Mononuclear cell (primary cell): ENCODE data around the gene WASF2. TPM values are rescaled to one million over a fixed set of nuclear protein-coding genes. Genes with fewer than 3 reads are reported as not detected.
"Not testable (repeated sequence)": the region's sequence is repeated elsewhere in the genome, so short reads cannot be mapped to it uniquely, and the experiment has no call there.

Source experiments
- H3K27me3 ChIP-seq: 2 replicates; pipeline ENCODE4 v1.6.0; 2011; ENCODE audit warnings: low read length, control low read depth; ENCODE audit not compliant: insufficient read depth
- H3K4me1 ChIP-seq: 2 replicates; pipeline ENCODE4 v1.5.1; 2011; ENCODE audit warnings: mild to moderate bottlenecking, low read length, control low read depth; ENCODE audit not compliant: insufficient read depth
- H3K4me3 ChIP-seq: 2 replicates; pipeline ENCODE4 v1.5.1; 2011; ENCODE audit warnings: mild to moderate bottlenecking, low read length, moderate library complexity
- H3K9me3 ChIP-seq: 2 replicates; pipeline ENCODE4 v1.5.1; 2011; ENCODE audit warnings: low read depth, mild to moderate bottlenecking, control low read depth, low read length
- total RNA-seq: library from RNA; depleted of rRNA; stranded (reverse); fragments of >200 nt; gene quantifications from one replicate; pipeline ENCODE4 v1.2.3, GENCODE V29; 2012

Gene WASF2
- total RNA-seq, 1 donor = 29.4 TPM

DNA sequence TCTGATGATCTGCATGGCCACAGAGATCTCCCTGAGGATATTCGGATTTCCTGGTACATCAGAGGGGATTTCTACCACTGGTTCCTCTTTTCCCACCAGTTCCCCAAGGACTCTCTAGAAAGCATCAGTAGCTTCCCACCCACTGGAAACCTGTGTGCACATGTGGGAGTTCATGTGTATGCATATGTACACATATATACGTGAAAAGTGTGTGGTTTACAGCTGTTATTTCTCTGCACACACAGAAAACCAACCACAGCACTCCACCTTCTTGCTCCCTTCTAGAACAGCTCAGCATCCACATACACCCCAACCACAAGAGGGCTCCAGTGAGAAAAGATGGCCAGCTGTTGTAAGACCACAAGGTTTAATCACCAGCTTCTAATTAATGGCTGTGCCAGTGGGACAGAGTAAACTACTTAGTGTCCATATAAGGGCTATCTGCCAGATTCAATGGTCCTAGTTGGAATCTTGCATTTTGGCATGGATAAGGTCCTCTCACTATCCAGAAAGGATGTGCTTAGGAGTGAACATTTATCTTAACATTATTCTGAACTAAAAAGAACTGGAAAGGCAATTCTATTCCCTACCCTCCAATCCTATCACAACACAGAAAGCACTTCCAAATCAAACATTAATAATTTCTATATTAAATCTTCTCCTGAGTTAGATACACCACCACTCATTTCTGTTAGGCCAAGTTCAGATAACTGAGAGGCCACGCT, 73.4 kb downstream of the WASF2 start:
- H3K27me3 ChIP-seq = no peaks in the 10 kb centered on the region
- peaks cover 26% of the 10 kb centered on the region for H3K4me1 ChIP-seq
- H3K4me3 ChIP-seq = no peak overlapping the region
- no peaks in the 10 kb centered on the region for H3K9me3 ChIP-seq

DNA sequence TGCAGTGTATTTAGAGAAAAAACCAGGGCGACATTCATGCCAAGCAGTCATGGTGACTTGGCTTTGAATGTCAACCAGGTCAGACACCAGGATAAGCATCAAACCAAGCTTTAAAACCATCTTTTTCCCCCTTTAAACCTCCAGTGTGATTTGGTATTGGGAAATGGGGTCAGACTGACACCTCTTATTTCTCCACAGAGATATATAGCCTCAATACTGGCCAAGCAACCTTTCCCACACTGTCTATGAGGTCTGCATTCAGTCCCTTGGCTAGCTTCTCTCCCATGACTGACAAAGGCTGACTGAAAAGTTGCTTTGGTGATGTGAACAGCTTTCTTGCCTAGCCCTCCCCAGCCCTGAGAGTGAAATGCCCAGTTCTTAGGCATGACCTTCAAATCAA, 75.9 kb downstream of the WASF2 start:
- peaks cover 19% of the 10 kb centered on the region for H3K4me1 ChIP-seq
- H3K27me3 ChIP-seq = no peaks in the 10 kb centered on the region
- no peak overlapping the region for H3K4me3 ChIP-seq
- H3K9me3 ChIP-seq = no peaks in the 10 kb centered on the region

DNA sequence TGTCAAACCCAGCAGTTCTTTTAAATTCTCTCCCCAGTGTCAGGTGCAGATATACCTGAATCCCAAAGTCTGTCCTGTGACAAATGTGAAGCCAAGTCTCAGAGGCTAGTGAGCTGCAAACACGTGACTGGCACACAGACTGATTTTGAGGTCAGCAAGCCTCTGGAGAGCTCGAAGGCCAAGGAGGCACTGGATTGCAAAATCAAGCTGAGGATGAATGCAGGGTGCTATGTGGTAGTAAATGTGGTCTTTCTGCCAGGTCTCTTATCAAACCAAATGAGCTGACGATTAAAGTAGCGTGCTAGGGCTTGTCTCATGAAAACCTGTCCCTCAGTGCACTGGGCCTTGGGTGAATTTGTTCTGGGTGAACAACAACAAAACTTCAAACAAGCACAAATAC, 77.0 kb downstream of the WASF2 start:
- H3K27me3 ChIP-seq = no peaks in the 10 kb centered on the region
- no peaks in the 10 kb centered on the region for H3K9me3 ChIP-seq
- no peak overlapping the region for H3K4me3 ChIP-seq
- H3K4me1 ChIP-seq = peaks cover 19% of the 10 kb centered on the region

DNA sequence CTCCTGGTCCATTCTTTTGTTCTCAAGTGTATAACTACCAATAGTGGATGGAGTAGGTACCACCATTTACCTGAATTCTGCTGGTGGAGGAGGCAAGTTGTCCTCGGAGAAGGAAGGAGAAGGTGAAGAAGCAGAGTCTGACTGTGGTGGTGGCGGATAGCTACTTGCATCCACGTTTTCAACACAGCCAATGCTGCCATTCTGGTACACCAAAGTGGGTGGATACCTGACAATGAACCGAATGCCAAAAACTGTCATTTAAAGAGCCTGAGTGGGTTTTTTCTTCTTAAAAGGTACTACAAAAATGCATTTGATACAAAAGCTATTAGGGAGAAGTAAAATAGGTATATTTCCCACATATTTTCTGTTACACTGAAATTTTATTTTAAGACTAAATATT, 77.5 kb downstream of the WASF2 start:
- Histone ChIP-seq H3K27me3 (no peaks in the 10 kb centered on the region), H3K4me3 (no peak overlapping the region), H3K4me1 (peaks cover 16% of the 10 kb centered on the region), H3K9me3 (no peaks in the 10 kb centered on the region)

DNA sequence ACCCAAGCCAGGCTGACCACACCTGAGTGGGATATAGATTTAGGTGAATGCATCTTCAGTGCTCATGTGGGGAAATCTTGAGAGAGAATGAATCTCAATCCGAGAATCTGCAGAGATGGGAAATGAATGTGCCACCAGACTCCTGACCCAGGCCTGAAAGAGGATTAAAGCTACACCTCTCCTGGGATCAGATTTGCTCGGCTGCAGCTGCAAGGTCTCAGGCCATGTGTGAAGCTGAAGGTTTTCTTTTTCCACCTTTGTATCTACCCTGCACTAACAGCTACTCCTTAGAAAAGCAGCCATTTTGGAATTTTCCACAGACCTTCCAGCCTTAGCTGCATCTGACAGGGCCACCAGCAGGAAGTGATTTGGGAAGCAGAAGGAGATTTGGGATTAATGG, 79.3 kb downstream of the WASF2 start:
- no peaks in the 10 kb centered on the region for H3K27me3 ChIP-seq
- H3K9me3 ChIP-seq = no peaks in the 10 kb centered on the region
- no peak overlapping the region for H3K4me3 ChIP-seq
- H3K4me1 ChIP-seq = peaks cover 4% of the 10 kb centered on the region

DNA sequence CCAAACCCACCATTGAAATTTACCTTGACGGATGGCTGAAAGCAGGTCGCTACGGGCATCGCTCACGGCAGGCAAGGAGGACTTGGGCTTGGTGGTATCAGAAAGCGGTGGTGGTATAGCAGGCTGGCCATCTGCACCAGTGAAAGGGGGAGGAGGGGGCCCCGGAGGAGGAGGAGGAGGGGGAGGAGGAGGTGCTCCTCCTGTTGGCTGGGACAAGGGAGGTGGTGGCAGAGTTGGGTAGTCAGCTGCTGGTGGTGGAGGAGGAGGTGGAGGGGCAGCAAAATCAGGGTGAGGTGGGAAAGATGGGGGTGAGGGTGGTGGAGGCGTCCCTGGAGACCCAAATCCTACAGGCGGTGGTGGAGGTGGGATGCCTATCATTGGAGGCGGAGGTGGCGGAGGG, 80.3 kb downstream of the WASF2 start:
- Histone ChIP-seq H3K4me1 (peaks cover 4% of the 10 kb centered on the region), H3K4me3 (no peak overlapping the region), H3K9me3 (no peaks in the 10 kb centered on the region), H3K27me3 (no peaks in the 10 kb centered on the region)

DNA sequence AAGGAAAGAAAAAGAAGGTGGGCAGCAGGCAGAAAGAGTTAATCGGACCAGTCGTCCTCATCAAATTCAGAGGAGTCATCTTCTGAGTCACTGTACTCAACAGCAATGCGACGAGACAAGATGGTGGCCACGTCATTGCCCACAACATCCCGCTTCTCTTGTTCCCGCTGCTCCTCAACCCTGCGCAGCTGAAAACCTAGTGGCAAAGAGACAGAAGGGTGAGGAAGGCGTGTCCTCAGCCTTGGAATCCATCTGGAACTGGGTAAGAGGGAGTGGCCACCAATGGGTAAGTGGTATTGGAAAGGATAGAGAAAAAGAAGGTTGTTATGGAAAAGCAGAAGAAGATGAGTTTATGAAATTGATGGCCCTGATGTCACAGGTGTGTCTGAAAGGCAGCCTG, 81.8 kb downstream of the WASF2 start:
- H3K4me3 ChIP-seq = no peak overlapping the region
- no peaks in the 10 kb centered on the region for H3K27me3 ChIP-seq
- H3K4me1 ChIP-seq = peaks cover 17% of the 10 kb centered on the region
- H3K9me3 ChIP-seq = no peaks in the 10 kb centered on the region

DNA sequence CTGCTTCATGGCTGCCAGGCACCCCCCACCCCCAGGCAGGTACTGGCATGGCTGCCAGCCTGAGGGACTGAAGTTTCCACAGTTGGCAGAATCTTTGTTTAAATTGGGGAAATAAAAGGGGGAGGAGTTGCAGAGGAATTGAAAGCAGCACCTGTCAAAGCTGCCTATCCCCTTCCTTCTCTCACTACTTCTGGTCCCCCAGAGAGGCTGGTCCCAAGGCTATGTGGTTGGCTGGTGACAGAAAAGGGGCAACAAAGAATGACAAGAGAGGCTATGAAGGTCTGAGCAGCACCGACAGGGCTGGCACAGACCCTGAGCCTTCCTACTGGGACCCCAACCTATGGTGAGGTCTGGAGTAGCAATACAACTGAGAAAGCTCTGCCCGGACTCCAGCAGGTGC, 83.2 kb downstream of the WASF2 start:
- H3K4me3 ChIP-seq, H3K9me3 ChIP-seq: not testable (repeated sequence)
- peaks cover 30% of the 10 kb centered on the region for H3K4me1 ChIP-seq

DNA sequence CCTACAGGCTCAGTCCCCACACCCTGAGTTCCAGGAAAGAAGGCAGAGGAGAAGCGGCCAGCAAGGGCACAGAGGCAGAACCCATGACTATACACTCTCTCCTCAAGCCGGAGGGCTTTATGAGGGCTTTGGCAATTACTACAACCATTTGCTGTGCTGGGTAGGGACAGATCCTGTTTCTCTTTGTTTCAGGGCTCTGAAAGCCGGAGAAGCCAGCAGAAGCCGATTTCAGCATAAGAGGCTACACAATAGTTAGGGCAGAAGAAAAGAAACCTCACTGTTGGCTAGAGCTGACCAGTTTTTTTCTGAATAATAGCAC, 83.6 kb downstream of the WASF2 start:
- H3K4me3 ChIP-seq = no peak overlapping the region
- H3K4me1 ChIP-seq = peaks cover 33% of the 10 kb centered on the region
- no peaks in the 10 kb centered on the region for H3K27me3 ChIP-seq
- no peaks in the 10 kb centered on the region for H3K9me3 ChIP-seq

More for the DNA sequence above, 83.2 kb downstream of the WASF2 start:
- H3K27me3 ChIP-seq = not testable (repeated sequence)

DNA sequence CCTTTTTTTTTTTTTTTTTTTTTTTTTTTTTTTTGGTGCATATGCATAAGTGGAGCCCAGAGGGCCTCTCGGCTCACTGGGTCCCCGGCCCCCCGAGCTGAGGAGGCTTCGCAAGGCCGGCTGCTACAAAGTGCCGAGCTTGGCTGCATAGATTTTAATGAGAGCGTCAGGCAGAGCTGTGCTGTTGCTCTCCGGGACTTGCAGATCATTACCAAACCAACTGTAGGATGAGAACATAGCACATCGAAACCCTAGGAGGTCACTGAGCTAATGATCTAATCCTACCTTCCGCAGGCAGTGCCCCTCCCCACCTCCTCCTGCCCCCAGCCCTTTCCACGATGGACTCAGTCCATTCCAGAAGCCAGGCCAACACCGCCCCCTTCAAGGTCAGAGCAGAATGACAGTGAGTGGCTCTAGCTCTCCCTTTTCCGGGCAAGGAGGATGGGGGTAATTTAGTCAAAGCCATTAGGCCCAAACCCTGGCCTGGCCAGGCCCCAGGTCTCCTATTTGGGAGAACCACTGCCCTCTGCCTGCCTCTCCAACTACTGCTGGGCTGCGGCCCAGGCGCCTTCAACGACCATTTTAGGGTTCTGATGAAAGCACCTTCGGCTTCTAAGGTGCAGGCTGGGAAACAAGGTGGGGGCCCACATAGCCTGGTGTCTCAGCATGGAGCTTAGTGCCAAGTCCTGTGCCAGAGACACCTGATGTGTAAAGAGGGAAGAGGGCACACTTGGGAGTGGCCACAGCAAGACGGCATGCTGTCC, 84.2 kb downstream of the WASF2 start:
- H3K4me1 ChIP-seq = peaks cover 33% of the 10 kb centered on the region
- H3K4me3 ChIP-seq, H3K9me3 ChIP-seq, H3K27me3 ChIP-seq: not testable (repeated sequence)

DNA sequence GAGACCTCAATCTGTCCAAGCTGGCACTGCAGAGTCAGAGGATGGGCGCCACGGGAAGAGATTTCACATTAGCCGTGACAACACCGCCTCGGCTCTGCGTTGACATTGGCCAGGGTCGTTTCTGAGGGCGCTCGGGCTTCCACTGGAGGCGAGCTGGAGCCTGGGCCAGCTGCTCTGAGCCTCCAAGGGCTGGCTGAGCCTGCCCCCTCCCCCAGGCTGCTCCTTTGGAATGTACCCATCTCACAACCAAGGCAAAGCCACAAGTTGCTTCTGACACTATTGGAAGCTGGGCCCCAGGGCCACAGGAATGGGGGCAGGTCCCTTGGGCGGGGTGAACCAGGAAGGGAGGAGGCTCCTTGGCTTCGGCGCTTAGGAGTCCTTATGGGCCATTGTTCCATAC, 84.9 kb downstream of the WASF2 start:
- peaks cover 33% of the 10 kb centered on the region for H3K4me1 ChIP-seq
- H3K4me3 ChIP-seq = no peak overlapping the region
- no peaks in the 10 kb centered on the region for H3K9me3 ChIP-seq
- no peaks in the 10 kb centered on the region for H3K27me3 ChIP-seq

DNA sequence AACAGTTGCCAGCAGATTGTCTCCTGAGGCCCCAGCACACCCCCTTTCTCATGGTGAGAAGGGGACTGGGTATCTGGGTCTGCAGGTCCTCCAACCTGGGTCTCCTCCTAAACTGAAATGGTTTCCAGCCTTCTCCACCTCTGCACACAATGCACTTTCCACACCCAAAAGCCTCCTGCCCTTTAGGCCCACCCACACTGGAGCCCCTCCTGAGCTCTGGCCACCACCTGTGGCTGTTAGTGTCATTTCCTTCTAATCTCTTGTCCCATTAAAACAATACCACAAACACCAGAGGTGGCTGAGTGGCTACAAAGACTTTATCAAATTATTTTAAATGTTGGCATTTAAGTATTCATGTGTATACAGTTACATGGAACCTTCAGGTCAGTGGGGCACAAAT, 86.0 kb downstream of the WASF2 start:
- Histone ChIP-seq H3K27me3 (no peaks in the 10 kb centered on the region), H3K4me3 (no peak overlapping the region), H3K4me1 (peaks cover 33% of the 10 kb centered on the region), H3K9me3 (no peaks in the 10 kb centered on the region)

DNA sequence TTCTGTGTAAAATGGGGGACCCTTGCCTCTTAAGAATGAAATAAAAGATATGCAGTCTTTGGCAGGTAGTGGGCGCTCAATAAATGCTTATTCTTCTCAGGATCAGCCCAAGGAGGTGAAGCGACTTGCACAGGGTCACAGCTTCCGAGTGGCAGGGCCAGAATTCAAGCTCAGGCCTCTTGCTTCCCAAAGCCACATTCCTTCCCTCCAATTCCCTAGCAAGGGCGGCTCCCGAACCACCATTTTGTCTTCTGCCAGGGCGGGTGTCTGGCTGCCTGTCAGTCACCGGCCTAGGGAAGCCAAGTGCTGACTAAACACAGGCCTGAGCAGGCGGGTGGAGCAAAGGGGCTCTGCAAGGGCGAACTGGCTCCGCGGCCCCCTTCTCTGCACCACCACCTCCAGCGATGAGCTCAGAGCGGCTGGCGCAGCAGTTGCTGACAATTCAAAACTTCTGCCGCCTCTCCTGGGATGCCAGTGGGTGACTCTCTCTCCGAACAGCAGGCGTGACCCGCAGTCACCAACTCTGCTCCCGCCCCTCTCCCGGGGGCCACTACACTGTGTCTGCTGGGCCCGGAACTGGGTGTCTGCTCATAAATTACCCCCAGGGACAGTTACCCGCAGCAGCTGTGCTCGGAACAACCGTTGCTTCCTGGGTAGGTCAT, 86.8 kb downstream of the WASF2 start:
- Histone ChIP-seq H3K9me3 (no peaks in the 10 kb centered on the region), H3K4me1 (peaks cover 33% of the 10 kb centered on the region), H3K4me3 (no peak overlapping the region), H3K27me3 (no peaks in the 10 kb centered on the region)

DNA sequence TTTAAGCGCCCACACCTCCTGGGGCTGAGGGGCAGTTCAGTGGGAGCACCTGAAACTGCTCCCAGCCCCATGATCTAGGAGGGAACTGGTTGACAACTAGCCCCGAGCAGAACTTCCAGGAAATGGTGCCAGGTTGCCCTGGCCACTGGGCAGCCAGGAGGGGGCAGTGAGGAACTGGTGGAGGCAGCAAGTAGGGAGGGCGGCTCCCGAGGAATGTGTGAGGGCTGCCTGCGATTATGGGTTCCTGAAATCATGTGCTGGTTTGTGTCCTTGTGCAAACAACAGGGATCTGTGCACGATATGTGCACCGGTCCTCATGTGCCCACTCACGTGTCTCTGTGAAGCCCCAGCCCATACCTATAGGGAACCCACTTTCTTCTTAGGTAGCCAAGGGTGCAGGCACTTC, 87.6 kb downstream of the WASF2 start:
- H3K4me1 ChIP-seq = peaks cover 33% of the 10 kb centered on the region

DNA sequence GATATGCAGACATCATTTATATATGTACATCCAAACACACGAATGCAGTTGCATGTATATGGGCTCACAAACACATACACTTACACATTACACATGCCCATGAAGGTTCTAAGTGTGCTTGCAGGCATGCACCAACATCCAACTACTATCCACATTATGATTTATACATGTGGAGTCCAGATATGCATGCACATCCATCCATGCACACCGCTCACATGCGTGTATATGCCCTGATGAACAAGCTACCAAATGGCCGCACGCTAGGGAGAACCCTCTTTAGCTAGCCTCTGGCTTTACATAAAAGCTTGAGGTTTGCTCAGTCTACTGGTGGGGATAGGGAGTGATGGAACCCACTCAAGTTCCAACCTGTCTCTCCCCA, 89.0 kb downstream of the WASF2 start:
- peaks cover 29% of the 10 kb centered on the region for H3K4me1 ChIP-seq
- H3K27me3 ChIP-seq = no peaks in the 10 kb centered on the region
- no peak overlapping the region for H3K4me3 ChIP-seq
- H3K9me3 ChIP-seq = no peaks in the 10 kb centered on the region

More for the DNA sequence above, 87.6 kb downstream of the WASF2 start:
- no peaks in the 10 kb centered on the region for H3K27me3 ChIP-seq
- H3K9me3 ChIP-seq = no peaks in the 10 kb centered on the region
- no peak overlapping the region for H3K4me3 ChIP-seq
